Tibial nerve (tissue), 4 donors: ENCODE data around the gene RPL37A. TPM values are rescaled to one million over a fixed set of nuclear protein-coding genes. Genes with fewer than 3 reads are reported as not detected.
A peak's percentile ranks its signal among the peaks of the same experiment; 100 is the strongest.

Experiments used
- DNase-seq, 2 donors: peaks; one replicate each; pipeline ENCODE4 v3.0.0-alpha.2; 2019; ENCODE audit warnings: low spot score in 2 of 2
- H3K27ac ChIP-seq, 4 donors: fragments of 200-600 bp; sonication (generic) in 3 of 4; one replicate each; pipeline ENCODE4 v1.5.1; 2017 to 2019; ENCODE audit warnings: mild to moderate bottlenecking in 1 of 4
- H3K27me3 ChIP-seq, 2 donors: fragments of 200-600 bp; sonication (generic) in 1 of 2; one replicate each; pipeline versions ENCODE4 v1.5.1 to v1.6.0; 2017 to 2019
- H3K36me3 ChIP-seq, 3 donors: fragments of 200-600 bp; sonication (generic); one replicate each; pipeline ENCODE4 v1.5.1; 2018 to 2019
- H3K4me1 ChIP-seq, 4 donors: fragments of 200-600 bp; sonication (generic) in 3 of 4; one replicate each; pipeline ENCODE4 v1.5.1; 2017 to 2019
- H3K4me3 ChIP-seq, 4 donors: fragments of 200-600 bp; sonication (generic) in 3 of 4; one replicate each; pipeline ENCODE4 v1.5.1; 2017 to 2019; ENCODE audit warnings: mild to moderate bottlenecking in 1 of 4, moderate library complexity in 1 of 4
- H3K9me3 ChIP-seq, 4 donors: fragments of 200-600 bp; sonication (generic) in 3 of 4; one replicate each; pipeline ENCODE4 v1.5.1; 2017 to 2019
- EP300 ChIP-seq, 2 donors: sonication (generic); formaldehyde crosslinking; IDR thresholded peaks; one replicate each; pipeline ENCODE4 v1.6.1; 2017; ENCODE audit warnings: antibody characterized with exemption in 2 of 2, mild to moderate bottlenecking in 1 of 2
- POLR2A ChIP-seq, 2 donors: fragments of 450-650 bp; IDR thresholded peaks; one replicate each; pipeline ENCODE4 v1.6.1; 2017; ENCODE audit warnings: antibody characterized with exemption in 2 of 2, mild to moderate bottlenecking in 2 of 2, moderate library complexity in 2 of 2
- WGBS, 2 donors: methylation state at CpG; one replicate each; pipeline ENCODE4 v1.1.5; 2018; 5-methylcytosine and 5-hydroxymethylcytosine counted together
- total RNA-seq, 4 donors: library from RNA; depleted of rRNA; stranded (reverse); fragments of >200 nt; gene quantifications; one replicate each; pipeline ENCODE4 v1.1.0, GENCODE V29; 2016
- TF ChIP-seq, protein P1 (sequence below), 5 experiments: fragments of 200-600 bp in 3 of 5; fragments of 450-650 bp in 2 of 5; sonication (generic) in 3 of 5; IDR thresholded peaks; one replicate each; pipeline ENCODE4 v1.5.1; 2016 to 2019; ENCODE audit warnings: antibody characterized with exemption in 5 of 5, mild to moderate bottlenecking in 3 of 5, moderate library complexity in 2 of 5

Gene RPL37A
- total RNA-seq, 4 donors from 2014 or later: 1,138 to 2,228 (median 1,396) TPM

- TF ChIP-seq, protein P1, sequence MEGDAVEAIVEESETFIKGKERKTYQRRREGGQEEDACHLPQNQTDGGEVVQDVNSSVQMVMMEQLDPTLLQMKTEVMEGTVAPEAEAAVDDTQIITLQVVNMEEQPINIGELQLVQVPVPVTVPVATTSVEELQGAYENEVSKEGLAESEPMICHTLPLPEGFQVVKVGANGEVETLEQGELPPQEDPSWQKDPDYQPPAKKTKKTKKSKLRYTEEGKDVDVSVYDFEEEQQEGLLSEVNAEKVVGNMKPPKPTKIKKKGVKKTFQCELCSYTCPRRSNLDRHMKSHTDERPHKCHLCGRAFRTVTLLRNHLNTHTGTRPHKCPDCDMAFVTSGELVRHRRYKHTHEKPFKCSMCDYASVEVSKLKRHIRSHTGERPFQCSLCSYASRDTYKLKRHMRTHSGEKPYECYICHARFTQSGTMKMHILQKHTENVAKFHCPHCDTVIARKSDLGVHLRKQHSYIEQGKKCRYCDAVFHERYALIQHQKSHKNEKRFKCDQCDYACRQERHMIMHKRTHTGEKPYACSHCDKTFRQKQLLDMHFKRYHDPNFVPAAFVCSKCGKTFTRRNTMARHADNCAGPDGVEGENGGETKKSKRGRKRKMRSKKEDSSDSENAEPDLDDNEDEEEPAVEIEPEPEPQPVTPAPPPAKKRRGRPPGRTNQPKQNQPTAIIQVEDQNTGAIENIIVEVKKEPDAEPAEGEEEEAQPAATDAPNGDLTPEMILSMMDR (IDR thresholded peaks at IDR 0.05): no peak
- TF ChIP-seq EP300 (IDR thresholded peaks at IDR 0.05) (no peak), POLR2A (IDR thresholded peaks at IDR 0.05) (no peak)
- WGBS, 2 donors: 60 to 82% methylated on average over 1 of the region's 1 CpG
- no peaks in the 10 kb centered on the region for H3K27me3 ChIP-seq
- no peak overlapping the region for H3K27ac ChIP-seq
- peaks cover 0 to 14% (median 7%) of the 10 kb centered on the region in 4 donors for H3K4me1 ChIP-seq
- DNase-seq: no peak
- no peaks in the 10 kb centered on the region for H3K9me3 ChIP-seq
- H3K36me3 ChIP-seq: no peaks in the 10 kb centered on the region
- H3K4me3 ChIP-seq: no peak overlapping the region
Observed at GRCh38 chr2:216493334-216493685, 5.3 kb upstream of the RPL37A start.

DNA sequence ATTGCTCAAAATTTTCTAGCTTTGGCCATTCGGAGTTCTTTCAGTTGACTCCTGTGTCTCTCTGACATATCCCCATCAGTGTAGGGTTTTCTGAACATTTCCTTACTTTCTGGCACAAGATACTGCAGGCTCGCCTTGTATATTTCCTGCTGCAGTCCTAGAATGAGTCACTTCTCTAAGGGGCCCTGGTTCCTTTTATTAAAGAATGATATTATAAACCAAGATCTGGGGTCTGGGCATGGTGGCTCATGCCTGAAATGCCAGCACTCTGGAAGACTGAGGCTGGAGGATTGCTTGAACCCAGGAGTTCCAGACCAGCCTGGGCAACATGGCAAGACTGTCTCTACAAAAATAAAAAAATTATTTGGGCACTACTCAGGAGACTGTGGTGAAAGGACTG lies 3.0 kb upstream of the RPL37A start:
- WGBS, 2 donors: 49 to 68% methylated on average over 2 of the region's 2 CpGs
- peaks cover 0 to 14% (median 0%) of the 10 kb centered on the region in 3 donors for H3K36me3 ChIP-seq
- H3K27ac ChIP-seq: no peak overlapping the region
- peaks cover 0 to 29% (median 13%) of the 10 kb centered on the region in 4 donors for H3K4me1 ChIP-seq
- no peak for DNase-seq
- no peaks in the 10 kb centered on the region for H3K9me3 ChIP-seq
- no peaks in the 10 kb centered on the region for H3K27me3 ChIP-seq
- no peak overlapping the region for H3K4me3 ChIP-seq
- TF ChIP-seq, protein P1 (IDR thresholded peaks at IDR 0.05): no peak
- no peak for TF ChIP-seq EP300 (IDR thresholded peaks at IDR 0.05)

- DNase-seq: no peak
- peak overlapping the region; percentile 67 to 80 (median 70) for H3K4me3 ChIP-seq
- H3K27me3 ChIP-seq: no peaks in the 10 kb centered on the region
- H3K4me1 ChIP-seq: peaks cover 0 to 46% (median 13%) of the 10 kb centered on the region in 4 donors
- 73% methylated on average over 6 of the region's 6 CpGs for WGBS, 2 donors
- H3K36me3 ChIP-seq: peaks cover 0 to 32% (median 16%) of the 10 kb centered on the region in 3 donors
- H3K9me3 ChIP-seq: no peaks in the 10 kb centered on the region
- peak overlapping the region; percentile 58 to 89 (median 83) for H3K27ac ChIP-seq
- TF ChIP-seq POLR2A (IDR thresholded peaks at IDR 0.05) (no peak), EP300 (IDR thresholded peaks at IDR 0.05) (no peak)
- TF ChIP-seq, protein P1 (IDR thresholded peaks at IDR 0.05): no peak
Observed at GRCh38 chr2:216497382-216498069, 1.1 kb upstream of the RPL37A start.

GRCh38 chr2:216498070-216498378 lies 620 bp upstream of the RPL37A start:
- 12 to 14% methylated on average over 6 of the region's 6 CpGs for WGBS, 2 donors
- Histone ChIP-seq H3K4me3 (peak overlapping the region; percentile 67 to 80 (median 70)), H3K27me3 (no peaks in the 10 kb centered on the region), H3K27ac (peak overlapping the region; percentile 58 to 89 (median 83)), H3K9me3 (no peaks in the 10 kb centered on the region), H3K36me3 (peaks cover 0 to 37% (median 21%) of the 10 kb centered on the region in 3 donors), H3K4me1 (peaks cover 0 to 50% (median 13%) of the 10 kb centered on the region in 4 donors)
- DNase-seq: no peak
- TF ChIP-seq EP300 (IDR thresholded peaks at IDR 0.05): no peak
- TF ChIP-seq POLR2A (IDR thresholded peaks at IDR 0.05): no peak
- TF ChIP-seq, protein P1 (IDR thresholded peaks at IDR 0.05): no peak

DNA sequence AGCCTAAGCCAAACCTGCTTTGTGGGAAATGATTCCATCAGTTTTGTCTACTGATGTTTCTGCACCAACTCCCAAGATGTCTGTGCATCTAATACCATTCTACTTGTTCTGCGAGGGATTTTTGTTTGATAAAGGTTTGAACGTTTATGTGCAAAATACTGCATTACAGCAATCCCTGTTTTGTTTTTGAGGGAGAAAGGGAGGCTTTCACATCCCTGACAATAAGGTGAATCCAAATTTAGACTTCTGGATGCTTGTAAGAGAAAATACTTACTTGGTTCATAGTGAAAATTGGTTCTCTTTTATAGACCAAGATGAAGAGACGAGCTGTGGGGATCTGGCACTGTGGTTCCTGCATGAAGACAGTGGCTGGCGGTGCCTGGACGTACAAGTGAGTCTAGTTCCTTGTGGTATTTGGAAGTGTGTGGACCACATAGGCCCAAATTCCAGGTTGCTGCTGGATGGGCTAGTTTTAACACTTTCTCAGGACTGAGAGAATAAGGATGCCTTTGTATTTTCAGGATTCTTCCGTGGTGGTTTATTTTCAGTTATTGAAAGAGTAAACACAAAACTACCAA lies 1.1 kb downstream of the RPL37A start:
- no peak for TF ChIP-seq EP300 (IDR thresholded peaks at IDR 0.05)
- no peak for TF ChIP-seq POLR2A (IDR thresholded peaks at IDR 0.05)
- TF ChIP-seq, protein P1 (IDR thresholded peaks at IDR 0.05): no peak
- H3K4me1 ChIP-seq: peaks cover 0 to 50% (median 13%) of the 10 kb centered on the region in 4 donors
- peak overlapping the region; percentile 67 to 80 (median 70) for H3K4me3 ChIP-seq
- WGBS, 2 donors: 11 to 22% methylated on average over 6 of the region's 6 CpGs
- no peaks in the 10 kb centered on the region for H3K9me3 ChIP-seq
- DNase-seq: no peak
- H3K27me3 ChIP-seq: no peaks in the 10 kb centered on the region
- peak overlapping the region in 3 of 4 donors; percentile 80 to 89 (median 86) for H3K27ac ChIP-seq
- peaks cover 0 to 54% (median 30%) of the 10 kb centered on the region in 3 donors for H3K36me3 ChIP-seq
